OCI-LY1 (cell line): ENCODE measurements around the gene ASIC4.

Source experiments
- H2AFZ ChIP-seq: fragments of 200-600 bp; sonication (generic), shearing (Covaris generic); 2 replicates; pipeline ENCODE4 v1.6.0; 2014; ENCODE audit warnings: antibody characterized with exemption, mild to moderate bottlenecking, low read length
- H3F3A ChIP-seq: fragments of 200-600 bp; sonication (generic), shearing (Covaris generic); 2 replicates; pipeline ENCODE4 v1.6.0; 2014; ENCODE audit warnings: mild to moderate bottlenecking, antibody characterized with exemption, low read length, moderate library complexity; ENCODE audit not compliant: insufficient read depth
- H3K27ac ChIP-seq: fragments of 200-600 bp; sonication (generic); 2 replicates; pipeline ENCODE4 v1.5.1; 2014; ENCODE audit warnings: low read length, mixed run types, mild to moderate bottlenecking, low read depth; ENCODE audit not compliant: poor library complexity, severe bottlenecking
- H3K27me3 ChIP-seq: fragments of 200-600 bp; sonication (generic); 2 replicates; pipeline ENCODE4 v1.6.0; 2014; ENCODE audit warnings: antibody characterized with exemption, mild to moderate bottlenecking, low read length, moderate library complexity; ENCODE audit not compliant: insufficient read depth
- H3K36me3 ChIP-seq: fragments of 200-600 bp; sonication (generic); 2 replicates; pipeline ENCODE4 v1.6.1; 2014; ENCODE audit warnings: mild to moderate bottlenecking, antibody characterized with exemption, low read length, moderate library complexity, mixed read lengths; ENCODE audit not compliant: insufficient read depth
- H3K4me1 ChIP-seq: fragments of 200-600 bp; sonication (generic); 2 replicates; pipeline ENCODE4 v1.5.1; 2014; ENCODE audit warnings: mild to moderate bottlenecking, low read length, moderate library complexity; ENCODE audit not compliant: insufficient read depth, severe bottlenecking
- H3K4me2 ChIP-seq: fragments of 200-600 bp; sonication (generic), shearing (Covaris generic); 2 replicates; pipeline ENCODE4 v1.6.1; 2014; ENCODE audit warnings: low read length
- H3K4me3 ChIP-seq: fragments of 200-600 bp; sonication (generic); 2 replicates; pipeline ENCODE4 v1.5.1; 2014; ENCODE audit warnings: low read length, low read depth, mild to moderate bottlenecking, mixed read lengths; ENCODE audit not compliant: poor library complexity, severe bottlenecking
- H3K79me2 ChIP-seq: fragments of 200-600 bp; shearing (Covaris generic); 2 replicates; pipeline ENCODE4 v1.6.1; 2016; ENCODE audit warnings: mixed run types, low read length, mixed read lengths; ENCODE audit not compliant: insufficient read depth
- H3K9ac ChIP-seq: fragments of 200-600 bp; sonication (generic), shearing (Covaris generic); 2 replicates; pipeline ENCODE4 v1.6.1; 2014; ENCODE audit warnings: mild to moderate bottlenecking, low read length, mixed read lengths
- H3K9me2 ChIP-seq: fragments of 200-600 bp; sonication (generic), shearing (Covaris generic); 2 replicates; pipeline ENCODE4 v1.6.1; 2014; ENCODE audit warnings: low read depth, mild to moderate bottlenecking, low read length, mixed read lengths
- H3K9me3 ChIP-seq: fragments of 200-600 bp; shearing (Covaris generic); 2 replicates; pipeline ENCODE4 v1.6.1; 2014; ENCODE audit warnings: low read length, mixed read lengths
- H4K20me1 ChIP-seq: fragments of 200-600 bp; sonication (generic), shearing (Covaris generic); 2 replicates; pipeline ENCODE4 v1.6.0; 2016; ENCODE audit warnings: mild to moderate bottlenecking, low read length; ENCODE audit not compliant: insufficient read depth
- EZH2 ChIP-seq: fragments of 200-600 bp; sonication (generic), shearing (Covaris generic); IDR thresholded peaks from 2 replicates; pipeline ENCODE4 v1.8.0; 2017; ENCODE audit warnings: borderline replicate concordance, mixed run types, mild to moderate bottlenecking, antibody characterized with exemption, low read length, moderate library complexity, mixed read lengths
- TF ChIP-seq, protein P1 (sequence below): fragments of 200-600 bp; sonication (generic), shearing (Covaris generic); IDR thresholded peaks from 2 replicates; pipeline ENCODE4 v1.5.1; 2017; ENCODE audit warnings: mild to moderate bottlenecking, antibody characterized with exemption, low read length, moderate library complexity, mixed read lengths

Gene ASIC4

GRCh38 chr2:219482674-219483405 lies 31.4 kb upstream of the ASIC4 start:
- Histone ChIP-seq H3K27me3 (0 out of 2 replicates have a peak, but pooled peaks cover 7% of the 10 kb centered on the region), H3K9me2 (no peaks in the 10 kb centered on the region), H3K79me2 (no peaks in the 10 kb centered on the region), H3K4me1 (no peaks in the 10 kb centered on the region), H3K4me2 (no peak overlapping the region), H4K20me1 (no peaks in the 10 kb centered on the region), H3K4me3 (no peak overlapping the region), H3K9ac (no peak overlapping the region), H3K9me3 (no peaks in the 10 kb centered on the region), H2AFZ (no peak overlapping the region), H3K36me3 (no peaks in the 10 kb centered on the region), H3F3A (no peaks in the 10 kb centered on the region), H3K27ac (no peak overlapping the region)
- TF ChIP-seq EZH2 = no peak
- TF ChIP-seq, protein P1, sequence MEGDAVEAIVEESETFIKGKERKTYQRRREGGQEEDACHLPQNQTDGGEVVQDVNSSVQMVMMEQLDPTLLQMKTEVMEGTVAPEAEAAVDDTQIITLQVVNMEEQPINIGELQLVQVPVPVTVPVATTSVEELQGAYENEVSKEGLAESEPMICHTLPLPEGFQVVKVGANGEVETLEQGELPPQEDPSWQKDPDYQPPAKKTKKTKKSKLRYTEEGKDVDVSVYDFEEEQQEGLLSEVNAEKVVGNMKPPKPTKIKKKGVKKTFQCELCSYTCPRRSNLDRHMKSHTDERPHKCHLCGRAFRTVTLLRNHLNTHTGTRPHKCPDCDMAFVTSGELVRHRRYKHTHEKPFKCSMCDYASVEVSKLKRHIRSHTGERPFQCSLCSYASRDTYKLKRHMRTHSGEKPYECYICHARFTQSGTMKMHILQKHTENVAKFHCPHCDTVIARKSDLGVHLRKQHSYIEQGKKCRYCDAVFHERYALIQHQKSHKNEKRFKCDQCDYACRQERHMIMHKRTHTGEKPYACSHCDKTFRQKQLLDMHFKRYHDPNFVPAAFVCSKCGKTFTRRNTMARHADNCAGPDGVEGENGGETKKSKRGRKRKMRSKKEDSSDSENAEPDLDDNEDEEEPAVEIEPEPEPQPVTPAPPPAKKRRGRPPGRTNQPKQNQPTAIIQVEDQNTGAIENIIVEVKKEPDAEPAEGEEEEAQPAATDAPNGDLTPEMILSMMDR = no peak

DNA sequence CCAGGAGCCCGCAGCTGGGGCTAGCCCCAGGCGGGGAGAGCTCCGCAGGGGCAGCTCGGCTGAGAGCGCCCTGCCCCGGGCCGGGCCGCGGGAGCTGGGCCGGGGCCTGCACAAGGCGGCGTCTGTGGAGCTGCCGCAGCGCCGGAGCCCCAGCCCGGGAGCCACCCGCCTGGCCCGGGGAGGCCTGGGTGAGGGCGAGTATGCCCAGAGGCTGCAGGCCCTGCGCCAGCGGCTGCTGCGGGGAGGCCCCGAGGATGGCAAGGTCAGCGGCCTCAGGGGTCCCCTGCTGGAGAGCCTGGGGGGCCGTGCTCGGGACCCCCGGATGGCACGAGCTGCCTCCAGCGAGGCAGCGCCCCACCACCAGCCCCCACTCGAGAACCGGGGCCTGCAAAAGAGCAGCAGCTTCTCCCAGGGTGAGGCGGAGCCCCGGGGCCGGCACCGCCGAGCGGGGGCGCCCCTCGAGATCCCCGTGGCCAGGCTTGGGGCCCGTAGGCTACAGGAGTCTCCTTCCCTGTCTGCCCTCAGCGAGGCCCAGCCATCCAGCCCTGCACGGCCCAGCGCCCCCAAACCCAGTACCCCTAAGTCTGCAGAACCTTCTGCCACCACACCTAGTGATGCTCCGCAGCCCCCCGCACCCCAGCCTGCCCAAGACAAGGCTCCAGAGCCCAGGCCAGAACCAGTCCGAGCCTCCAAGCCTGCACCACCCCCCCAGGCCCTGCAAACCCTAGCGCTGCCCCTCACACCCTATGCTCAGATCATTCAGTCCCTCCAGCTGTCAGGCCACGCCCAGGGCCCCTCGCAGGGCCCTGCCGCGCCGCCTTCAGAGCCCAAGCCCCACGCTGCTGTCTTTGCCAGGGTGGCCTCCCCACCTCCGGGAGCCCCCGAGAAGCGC lies 30.6 kb upstream of the ASIC4 start:
- Histone ChIP-seq H3K4me3 (no peak overlapping the region), H3K4me2 (no peak overlapping the region), H3K9ac (no peak overlapping the region), H3K27me3 (0 out of 2 replicates have a peak, but pooled peaks cover 7% of the 10 kb centered on the region), H3K36me3 (no peaks in the 10 kb centered on the region), H3K9me3 (no peaks in the 10 kb centered on the region), H3K79me2 (no peaks in the 10 kb centered on the region), H3K4me1 (no peaks in the 10 kb centered on the region), H3F3A (no peaks in the 10 kb centered on the region), H4K20me1 (no peaks in the 10 kb centered on the region), H2AFZ (no peak overlapping the region), H3K27ac (no peak overlapping the region), H3K9me2 (no peaks in the 10 kb centered on the region)
- TF ChIP-seq, protein P1 = no peak
- no peak for TF ChIP-seq EZH2

GRCh38 chr2:219484343-219485200 lies 29.7 kb upstream of the ASIC4 start:
- H3K27ac ChIP-seq = no peak overlapping the region
- TF ChIP-seq, protein P1 = no peak
- no peak for TF ChIP-seq EZH2
- no peaks in the 10 kb centered on the region for H3K79me2 ChIP-seq
- H3F3A ChIP-seq = no peaks in the 10 kb centered on the region
- no peaks in the 10 kb centered on the region for H4K20me1 ChIP-seq
- no peaks in the 10 kb centered on the region for H3K4me1 ChIP-seq
- H3K4me3 ChIP-seq = no peak overlapping the region
- no peak overlapping the region for H2AFZ ChIP-seq
- H3K9ac ChIP-seq = no peak overlapping the region
- no peaks in the 10 kb centered on the region for H3K9me2 ChIP-seq
- no peak overlapping the region for H3K4me2 ChIP-seq
- no peaks in the 10 kb centered on the region for H3K9me3 ChIP-seq
- H3K36me3 ChIP-seq = no peaks in the 10 kb centered on the region
- H3K27me3 ChIP-seq = 0 out of 2 replicates have a peak, but pooled peaks cover 7% of the 10 kb centered on the region
